AG08395 (cell line): ENCODE measurements around the gene ZNF514.
"Not testable (repeated sequence)": the region's sequence is repeated elsewhere in the genome, so short reads cannot be mapped to it uniquely, and the experiment has no call there.

Experiments
- DNase-seq: peaks from one replicate; pipeline ENCODE4 v3.0.0; 2012; ENCODE audit warnings: mixed read lengths, low spot score

The ZNF514 gene

GRCh38 chr2:95159690-95160449 is at the start of gene ZNF514:
Gene ZNF514, minus strand, starts transcription at chr2:95159848. Its CDS starts 6,595 bp downstream, at chr2:95153253.
- peak; percentile 90 for DNase-seq

DNA sequence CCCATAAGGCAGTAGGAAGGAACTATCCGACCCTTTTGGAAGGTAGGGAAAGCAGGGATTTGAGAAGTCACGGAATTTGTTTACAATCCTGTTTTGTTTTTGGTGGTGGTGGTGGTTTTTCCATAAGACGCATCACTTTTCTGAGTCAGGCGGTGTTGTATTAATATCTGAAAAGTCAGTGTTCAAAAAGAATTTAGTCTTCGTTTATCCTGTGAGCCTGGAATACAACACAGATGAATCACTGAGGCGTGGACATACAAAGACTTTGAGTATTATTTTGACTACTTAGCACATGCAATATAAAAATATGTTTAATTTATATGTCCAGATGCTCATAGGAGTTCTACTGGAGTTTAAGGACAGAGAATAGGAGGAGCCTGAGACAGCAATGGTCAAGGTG is 48.5 kb upstream of the ZNF514 start:
- no peak for DNase-seq

DNA sequence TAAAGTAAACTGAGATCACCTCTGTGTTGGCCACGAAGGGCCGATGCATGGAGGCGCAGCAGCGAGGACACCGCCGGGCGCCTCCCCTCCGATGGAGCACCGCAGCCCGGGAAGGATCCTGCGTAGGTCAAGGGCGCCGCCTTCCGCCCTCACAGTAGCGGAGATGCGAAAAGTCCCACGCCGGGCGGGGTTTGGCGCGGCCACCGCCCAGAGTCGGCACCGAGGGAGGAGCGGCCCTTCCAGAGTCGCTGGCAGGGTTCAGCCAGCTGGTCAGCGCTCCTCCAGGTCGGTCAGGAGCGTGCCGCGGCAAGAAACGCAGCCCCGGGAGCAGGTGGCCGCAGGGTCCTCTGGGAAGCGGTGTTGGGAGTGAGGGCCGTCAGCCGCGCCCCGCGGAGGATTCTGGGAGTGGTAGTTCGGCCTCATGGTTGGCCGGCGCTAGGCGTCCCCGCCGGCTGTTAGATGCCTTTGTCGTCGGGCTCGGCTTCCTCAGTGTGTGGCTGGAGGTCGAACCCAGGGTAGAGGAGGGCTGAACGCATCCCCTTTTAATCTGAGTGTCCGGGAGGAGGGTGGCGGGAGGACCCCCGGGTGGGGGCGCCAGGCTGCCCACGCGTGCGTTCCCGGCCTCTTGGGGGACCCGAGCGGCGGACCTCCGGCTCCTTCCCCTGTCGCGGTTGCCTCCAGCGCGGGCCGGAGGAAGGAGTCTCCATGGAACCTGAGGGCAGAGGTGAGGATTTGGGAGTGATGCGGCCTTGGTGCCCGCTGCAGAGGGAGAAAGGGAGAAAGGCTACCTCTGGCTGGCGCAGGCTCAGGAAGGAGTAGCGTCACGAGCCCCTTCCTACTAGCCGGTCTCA is 47.7 kb upstream of the ZNF514 start, which contains the start of gene ZNF892:
ZNF892 (plus strand) TSS at position 411 of the 851 bp plus-strand sequence; CDS start at position 706, 295 bp downstream.
- peak; percentile 97 for DNase-seq

DNA sequence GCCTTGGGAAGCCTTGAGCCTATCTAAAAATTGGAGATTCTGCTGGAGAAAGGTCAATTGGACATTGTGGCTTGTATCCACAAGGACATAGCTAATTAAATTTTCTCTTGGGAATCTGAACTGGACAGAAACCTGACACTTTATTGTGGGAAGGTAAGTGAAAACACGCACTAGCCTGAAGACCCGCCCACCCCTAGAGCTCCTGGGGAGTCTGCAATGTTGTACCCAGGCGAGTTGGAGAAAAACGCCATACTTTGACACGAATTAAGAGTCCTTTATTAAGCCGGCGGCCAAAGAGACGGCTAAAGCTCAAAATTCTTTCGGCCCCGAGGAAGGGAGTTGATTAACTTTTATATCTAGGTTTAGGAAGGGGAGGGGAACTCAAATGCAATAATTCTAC is 46.4 kb upstream of the ZNF514 start:
- DNase-seq: no peak

DNA sequence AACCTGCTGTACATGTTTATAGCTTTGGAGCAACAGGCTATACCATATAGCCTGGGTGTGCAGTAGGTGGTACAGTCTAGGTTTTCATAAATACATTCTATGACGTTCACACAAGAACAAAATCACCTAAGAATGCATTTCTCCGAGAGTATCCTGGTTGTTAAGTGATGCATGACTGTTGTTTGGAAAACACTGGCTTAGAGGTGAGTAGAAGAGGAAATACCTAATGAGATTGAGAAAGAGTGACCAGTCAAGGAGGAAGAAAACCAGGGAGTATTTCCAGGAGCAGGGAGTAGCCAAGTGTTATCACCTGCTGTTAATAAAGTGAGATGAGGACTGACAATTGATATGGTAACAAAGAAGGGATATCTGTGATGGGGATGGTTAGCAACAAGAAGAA is 44.7 kb upstream of the ZNF514 start:
- no peak for DNase-seq

GRCh38 chr2:95203911-95204310 is 44.3 kb upstream of the ZNF514 start:
- DNase-seq: no peak

GRCh38 chr2:95192956-95193355 is 33.3 kb upstream of the ZNF514 start:
- DNase-seq: not testable (repeated sequence)

- no peak for DNase-seq
Measured at GRCh38 chr2:95185973-95186372, 26.3 kb upstream of the ZNF514 start.

- DNase-seq: no peak
Measured at GRCh38 chr2:95185197-95185596, 25.5 kb upstream of the ZNF514 start.

DNA sequence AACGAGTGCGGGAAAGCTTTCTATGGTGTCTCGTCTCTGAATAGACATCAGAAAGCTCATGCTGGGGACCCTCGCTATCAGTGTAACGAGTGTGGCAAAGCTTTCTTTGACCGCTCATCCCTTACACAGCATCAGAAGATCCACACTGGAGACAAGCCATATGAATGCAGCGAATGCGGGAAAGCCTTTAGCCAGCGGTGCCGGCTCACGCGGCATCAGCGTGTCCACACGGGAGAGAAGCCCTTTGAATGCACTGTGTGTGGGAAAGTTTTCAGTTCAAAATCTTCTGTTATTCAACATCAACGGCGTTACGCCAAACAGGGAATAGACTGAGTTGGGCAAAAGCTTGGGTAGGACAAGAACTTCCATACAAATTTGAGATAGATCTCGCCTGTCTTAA is 22.1 kb upstream of the ZNF514 start:
- no peak for DNase-seq

DNA sequence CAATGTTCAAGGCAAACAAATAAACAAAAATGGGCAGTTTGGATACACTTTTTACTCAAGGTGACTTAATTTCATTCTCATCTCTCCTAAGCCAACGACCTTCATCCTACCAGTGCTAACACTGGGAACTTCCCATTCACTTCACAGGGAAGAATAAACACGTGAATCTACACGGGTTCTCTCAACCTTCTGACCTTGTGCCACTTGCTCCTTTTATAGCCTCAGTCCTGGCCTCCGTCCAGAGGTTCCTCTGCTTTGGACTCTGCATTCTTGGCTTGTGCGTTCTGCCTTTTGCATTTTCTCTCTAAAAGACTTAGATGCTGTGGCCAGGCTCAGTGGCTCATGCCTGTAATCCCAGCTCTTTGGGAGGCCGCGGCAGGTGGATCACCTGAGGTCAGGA is 19.8 kb upstream of the ZNF514 start:
- no peak for DNase-seq

GRCh38 chr2:95174031-95174542 is 14.4 kb upstream of the ZNF514 start:
- no peak for DNase-seq

DNA sequence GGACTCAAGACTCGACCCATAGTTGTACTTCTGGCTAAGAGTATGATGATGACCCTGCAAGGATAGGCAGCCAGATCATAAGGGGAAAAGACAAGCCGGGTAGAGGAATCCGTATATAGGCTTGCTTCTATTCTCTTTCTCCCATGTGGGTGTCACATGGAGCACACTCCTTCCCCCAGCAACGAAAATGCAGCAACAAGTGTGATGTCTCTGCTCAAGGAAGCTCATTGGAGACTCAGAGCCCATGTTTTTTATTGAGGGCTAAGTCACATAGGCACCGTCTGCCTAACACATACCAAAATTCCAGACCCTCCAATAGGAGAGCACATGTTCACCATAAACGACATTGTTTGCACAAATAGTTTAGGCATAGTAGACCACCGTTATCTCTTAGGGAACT is 12.3 kb upstream of the ZNF514 start:
- DNase-seq: no peak

GRCh38 chr2:95166065-95166763 is 6.6 kb upstream of the ZNF514 start:
- no peak for DNase-seq

- peak; percentile 99 for DNase-seq
Measured at GRCh38 chr2:95165371-95166064, 5.9 kb upstream of the ZNF514 start, which contains the start of gene ZNF2. Gene ZNF2, plus strand, starts transcription at chr2:95165809. Its CDS starts 10,418 bp downstream, at chr2:95176227.

- DNase-seq: no peak
Measured at GRCh38 chr2:95165030-95165370, 5.4 kb upstream of the ZNF514 start.

GRCh38 chr2:95158891-95159619 is 593 bp downstream of the ZNF514 start:
- peak; percentile 48 for DNase-seq

DNA sequence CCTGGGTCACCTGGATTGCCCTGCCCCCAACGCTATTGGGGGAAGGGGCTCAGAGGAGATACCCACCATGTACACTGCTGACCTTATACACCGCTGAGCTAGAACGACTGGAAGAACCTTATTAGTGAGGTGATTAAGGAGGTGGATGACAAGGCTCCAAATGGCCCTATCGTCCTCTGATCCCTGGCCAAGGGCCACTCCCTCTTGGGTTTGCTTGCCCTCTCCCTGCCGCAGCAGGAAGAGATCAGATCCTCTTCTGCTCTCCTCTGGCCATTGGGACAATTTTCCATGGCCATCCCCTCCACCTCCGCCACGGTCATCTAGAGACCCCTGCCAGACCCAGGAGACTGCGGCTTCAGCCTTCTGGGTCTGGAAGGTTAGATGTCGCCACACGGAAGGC is 1.2 kb downstream of the ZNF514 start:
- no peak for DNase-seq

DNA sequence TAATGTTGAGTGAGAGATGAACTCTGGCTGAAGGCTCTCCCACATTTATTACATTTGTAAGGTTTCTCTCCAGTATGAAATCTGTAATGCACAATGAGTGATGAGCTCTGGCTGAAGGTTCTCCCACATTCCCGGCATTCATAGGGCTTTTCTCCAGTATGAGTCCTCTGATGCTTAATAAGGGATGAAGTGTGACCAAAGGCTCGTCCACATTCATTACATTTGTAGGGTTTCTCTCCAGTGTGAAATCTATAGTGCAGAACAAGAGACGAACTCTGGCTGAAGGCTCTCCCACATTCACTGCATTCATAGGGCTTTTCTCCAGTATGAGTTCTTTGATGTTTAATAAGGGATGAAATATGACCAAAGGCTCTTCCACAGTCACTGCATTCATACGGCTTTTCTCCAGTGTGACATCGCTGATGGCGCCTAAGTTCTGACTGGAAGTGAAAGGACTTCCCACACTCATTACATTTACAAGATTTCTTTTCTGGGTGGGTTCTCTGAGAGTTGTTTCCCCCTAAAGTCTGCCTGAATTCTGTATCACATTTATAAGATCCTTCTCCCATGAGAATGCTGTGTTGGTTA is 10.2 kb downstream of the ZNF514 start:
- no peak for DNase-seq

DNA sequence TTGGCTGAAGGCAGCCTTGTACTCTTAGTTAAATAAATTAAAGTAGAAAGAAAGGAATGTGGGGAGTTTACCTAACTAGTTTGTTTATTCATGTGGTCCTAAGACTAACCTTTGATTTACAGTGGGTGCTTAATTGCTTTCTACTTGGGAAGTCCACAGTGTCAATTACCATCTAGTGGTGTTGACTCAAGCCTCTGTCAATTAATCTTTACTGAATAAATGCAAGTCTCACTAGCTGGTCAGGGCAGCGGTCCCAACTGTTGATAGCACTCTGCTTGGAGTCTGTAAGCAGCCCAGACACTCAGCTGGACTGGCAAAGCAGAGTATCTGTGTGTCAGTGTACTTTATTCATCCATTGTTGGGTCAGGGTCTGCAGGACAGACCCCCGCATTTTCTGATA is 15.8 kb downstream of the ZNF514 start:
- no peak for DNase-seq

DNA sequence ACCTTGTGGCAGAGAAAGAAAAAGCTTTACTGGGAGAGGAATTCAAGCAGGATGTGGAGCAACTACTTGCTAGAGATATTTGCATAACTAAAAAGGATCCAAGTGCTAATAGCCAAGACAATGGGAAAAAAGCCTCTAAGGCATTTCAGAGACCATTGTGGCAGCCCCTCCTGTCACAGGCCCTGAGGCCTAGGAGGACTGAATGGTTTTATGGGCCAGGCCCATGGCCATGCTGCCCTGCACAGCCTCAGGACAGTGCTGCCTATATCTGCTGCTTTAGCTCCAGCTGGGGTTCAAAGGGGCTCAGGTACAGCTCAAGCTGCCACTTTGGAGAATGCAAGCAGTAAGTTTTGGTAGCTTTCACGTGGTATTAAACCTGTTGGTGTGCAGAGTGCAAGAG is 20.9 kb downstream of the ZNF514 start:
- no peak for DNase-seq
